ENCODE measurements around the gene KPNA3.
"Not testable (repeated sequence)": the region's sequence is repeated elsewhere in the genome, so short reads cannot be mapped to it uniquely, and the experiment has no call there.

KPNA3 gene

GRCh38 chr13:49772828-49773227 is 19.7 kb downstream of the KPNA3 start:
- Histone ChIP-seq H3K9ac (ENCODE audit: low read length) (no peak overlapping the region), H4K20me1 (ENCODE audit: insufficient read depth, low read length) (peaks cover 38% of the 10 kb centered on the region), H2AFZ (ENCODE audit: low read depth, low read length) (no peak overlapping the region), H3K9me3 (ENCODE audit: insufficient read depth, low read length) (no peaks in the 10 kb centered on the region), H3K36me3 (replicated peaks; ENCODE audit: low read depth, low read length) (no peaks in the 10 kb centered on the region), H3K4me2 (ENCODE audit: low read length) (no peak overlapping the region), H3K27me3 (ENCODE audit: low read depth, low read length) (no peaks in the 10 kb centered on the region), H3K27ac (ENCODE audit: low read length) (no peak overlapping the region), H3K4me3 (ENCODE audit: low read length) (no peak overlapping the region), H3K4me1 (ENCODE audit: low read length) (no peaks in the 10 kb centered on the region), H3K79me2 (ENCODE audit: low read length) (peaks cover 97% of the 10 kb centered on the region)
- TF ChIP-seq EZH2phosphoT487 (IDR thresholded peaks at IDR 0.05; ENCODE audit: low read depth): no peak
- TF ChIP-seq, protein P1, sequence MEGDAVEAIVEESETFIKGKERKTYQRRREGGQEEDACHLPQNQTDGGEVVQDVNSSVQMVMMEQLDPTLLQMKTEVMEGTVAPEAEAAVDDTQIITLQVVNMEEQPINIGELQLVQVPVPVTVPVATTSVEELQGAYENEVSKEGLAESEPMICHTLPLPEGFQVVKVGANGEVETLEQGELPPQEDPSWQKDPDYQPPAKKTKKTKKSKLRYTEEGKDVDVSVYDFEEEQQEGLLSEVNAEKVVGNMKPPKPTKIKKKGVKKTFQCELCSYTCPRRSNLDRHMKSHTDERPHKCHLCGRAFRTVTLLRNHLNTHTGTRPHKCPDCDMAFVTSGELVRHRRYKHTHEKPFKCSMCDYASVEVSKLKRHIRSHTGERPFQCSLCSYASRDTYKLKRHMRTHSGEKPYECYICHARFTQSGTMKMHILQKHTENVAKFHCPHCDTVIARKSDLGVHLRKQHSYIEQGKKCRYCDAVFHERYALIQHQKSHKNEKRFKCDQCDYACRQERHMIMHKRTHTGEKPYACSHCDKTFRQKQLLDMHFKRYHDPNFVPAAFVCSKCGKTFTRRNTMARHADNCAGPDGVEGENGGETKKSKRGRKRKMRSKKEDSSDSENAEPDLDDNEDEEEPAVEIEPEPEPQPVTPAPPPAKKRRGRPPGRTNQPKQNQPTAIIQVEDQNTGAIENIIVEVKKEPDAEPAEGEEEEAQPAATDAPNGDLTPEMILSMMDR (IDR thresholded peaks at IDR 0.05; ENCODE audit: low read depth, low read length): no peak

- Histone ChIP-seq H3K79me2 (ENCODE audit: low read length) (peaks cover 76% of the 10 kb centered on the region), H3K36me3 (replicated peaks; ENCODE audit: low read depth, low read length) (peaks cover 32% of the 10 kb centered on the region)
- H3K4me2 ChIP-seq (ENCODE audit: low read length); H4K20me1 ChIP-seq (ENCODE audit: insufficient read depth, low read length); H3K9ac ChIP-seq (ENCODE audit: low read length); H3K4me1 ChIP-seq (ENCODE audit: low read length); H2AFZ ChIP-seq (ENCODE audit: low read depth, low read length); H3K4me3 ChIP-seq (ENCODE audit: low read length); H3K27me3 ChIP-seq (ENCODE audit: low read depth, low read length); H3K9me3 ChIP-seq (ENCODE audit: insufficient read depth, low read length); H3K27ac ChIP-seq (ENCODE audit: low read length): not testable (repeated sequence)
Measured at GRCh38 chr13:49761811-49762210, 30.7 kb downstream of the KPNA3 start.

- 0 out of 2 replicates have a peak, but pooled peaks cover 9% of the 10 kb centered on the region for H4K20me1 ChIP-seq (ENCODE audit: insufficient read depth, low read length)
Measured at GRCh38 chr13:49760558-49760957, 31.9 kb downstream of the KPNA3 start.

DNA sequence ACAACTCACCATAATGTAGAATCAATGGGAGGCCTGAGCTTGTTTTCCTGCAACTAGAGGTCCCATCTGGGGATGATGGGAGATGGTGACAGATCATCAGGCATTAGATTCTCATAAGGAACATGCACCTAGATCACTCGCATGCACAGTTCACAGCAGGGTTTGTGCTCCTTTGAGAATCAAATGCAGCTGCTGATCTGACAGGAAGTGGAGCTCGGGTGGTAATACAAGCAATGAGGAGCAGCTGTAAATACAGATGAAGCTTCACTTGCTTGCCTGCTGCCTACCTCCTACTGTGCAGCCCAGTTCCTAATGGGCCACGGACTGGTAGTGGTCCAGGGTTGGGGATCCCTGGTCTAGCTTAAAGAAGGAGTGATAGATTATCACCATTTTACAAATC is 33.0 kb downstream of the KPNA3 start:
- TF ChIP-seq, protein P1 (IDR thresholded peaks at IDR 0.05; ENCODE audit: low read depth, low read length): no peak
- no peak for TF ChIP-seq EZH2phosphoT487 (IDR thresholded peaks at IDR 0.05; ENCODE audit: low read depth)
- peaks cover 78% of the 10 kb centered on the region for H3K79me2 ChIP-seq (ENCODE audit: low read length)
- H3K9ac ChIP-seq (ENCODE audit: low read length): no peak overlapping the region
- no peak overlapping the region for H3K4me3 ChIP-seq (ENCODE audit: low read length)
- peaks cover 28% of the 10 kb centered on the region for H3K36me3 ChIP-seq (replicated peaks; ENCODE audit: low read depth, low read length)
- H3K27ac ChIP-seq (ENCODE audit: low read length): no peak overlapping the region
- H3K4me1 ChIP-seq (ENCODE audit: low read length): peaks cover 6% of the 10 kb centered on the region
- no peak overlapping the region for H3K4me2 ChIP-seq (ENCODE audit: low read length)
- 0 out of 2 replicates have a peak, but pooled peaks cover 12% of the 10 kb centered on the region for H4K20me1 ChIP-seq (ENCODE audit: insufficient read depth, low read length)
- H2AFZ ChIP-seq (ENCODE audit: low read depth, low read length): no peak overlapping the region
- no peaks in the 10 kb centered on the region for H3K27me3 ChIP-seq (ENCODE audit: low read depth, low read length)
- no peaks in the 10 kb centered on the region for H3K9me3 ChIP-seq (ENCODE audit: insufficient read depth, low read length)

More at GRCh38 chr13:49760558-49760957, 31.9 kb downstream of the KPNA3 start:
- Histone ChIP-seq H3K27me3 (ENCODE audit: low read depth, low read length) (no peaks in the 10 kb centered on the region), H3K9ac (ENCODE audit: low read length) (no peak overlapping the region), H3K4me1 (ENCODE audit: low read length) (no peaks in the 10 kb centered on the region), H3K79me2 (ENCODE audit: low read length) (peaks cover 78% of the 10 kb centered on the region), H3K4me2 (ENCODE audit: low read length) (no peak overlapping the region), H3K4me3 (ENCODE audit: low read length) (no peak overlapping the region), H3K36me3 (replicated peaks; ENCODE audit: low read depth, low read length) (peaks cover 32% of the 10 kb centered on the region), H3K9me3 (ENCODE audit: insufficient read depth, low read length) (no peaks in the 10 kb centered on the region), H2AFZ (ENCODE audit: low read depth, low read length) (no peak overlapping the region), H3K27ac (ENCODE audit: low read length) (no peak overlapping the region)
- no peak for TF ChIP-seq EZH2phosphoT487 (IDR thresholded peaks at IDR 0.05; ENCODE audit: low read depth)
- TF ChIP-seq, protein P1 (IDR thresholded peaks at IDR 0.05; ENCODE audit: low read depth, low read length): no peak

DNA sequence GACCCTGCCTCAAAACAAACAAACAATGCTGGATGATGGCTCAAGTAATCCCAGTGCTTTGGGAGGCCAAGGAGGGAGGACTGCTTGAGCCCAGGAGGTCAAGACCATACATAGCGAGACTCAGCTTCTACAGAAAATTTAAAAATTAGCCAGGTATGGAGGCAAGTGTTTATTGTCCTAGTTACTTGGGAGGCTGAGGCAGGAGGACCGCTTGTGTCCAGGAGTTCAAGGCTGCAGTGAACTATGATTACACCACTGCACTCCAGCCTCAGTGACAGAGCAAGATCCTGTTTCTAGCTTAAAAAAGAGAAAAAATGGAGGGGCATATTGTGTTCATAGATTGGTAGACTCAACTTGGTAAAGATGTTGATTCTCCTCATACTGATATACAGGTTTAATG is 36.2 kb downstream of the KPNA3 start:
- Histone ChIP-seq H3K4me2 (ENCODE audit: low read length) (no peak overlapping the region), H3K4me3 (ENCODE audit: low read length) (no peak overlapping the region), H3K27ac (ENCODE audit: low read length) (no peak overlapping the region)

More for the DNA sequence above, 36.2 kb downstream of the KPNA3 start:
- Histone ChIP-seq H4K20me1 (ENCODE audit: insufficient read depth, low read length) (0 out of 2 replicates have a peak, but pooled peaks cover 24% of the 10 kb centered on the region), H3K79me2 (ENCODE audit: low read length) (peaks cover 93% of the 10 kb centered on the region), H3K9me3 (ENCODE audit: insufficient read depth, low read length) (no peaks in the 10 kb centered on the region), H3K36me3 (replicated peaks; ENCODE audit: low read depth, low read length) (peaks cover 19% of the 10 kb centered on the region), H3K4me1 (ENCODE audit: low read length) (peaks cover 10% of the 10 kb centered on the region), H3K27me3 (ENCODE audit: low read depth, low read length) (no peaks in the 10 kb centered on the region), H2AFZ (ENCODE audit: low read depth, low read length) (no peak overlapping the region), H3K9ac (ENCODE audit: low read length) (no peak overlapping the region)
- TF ChIP-seq EZH2phosphoT487 (IDR thresholded peaks at IDR 0.05; ENCODE audit: low read depth): no peak
- TF ChIP-seq, protein P1 (IDR thresholded peaks at IDR 0.05; ENCODE audit: low read depth, low read length): no peak
